ENCODE data around the gene PKMYT1.

The PKMYT1 gene

DNA sequence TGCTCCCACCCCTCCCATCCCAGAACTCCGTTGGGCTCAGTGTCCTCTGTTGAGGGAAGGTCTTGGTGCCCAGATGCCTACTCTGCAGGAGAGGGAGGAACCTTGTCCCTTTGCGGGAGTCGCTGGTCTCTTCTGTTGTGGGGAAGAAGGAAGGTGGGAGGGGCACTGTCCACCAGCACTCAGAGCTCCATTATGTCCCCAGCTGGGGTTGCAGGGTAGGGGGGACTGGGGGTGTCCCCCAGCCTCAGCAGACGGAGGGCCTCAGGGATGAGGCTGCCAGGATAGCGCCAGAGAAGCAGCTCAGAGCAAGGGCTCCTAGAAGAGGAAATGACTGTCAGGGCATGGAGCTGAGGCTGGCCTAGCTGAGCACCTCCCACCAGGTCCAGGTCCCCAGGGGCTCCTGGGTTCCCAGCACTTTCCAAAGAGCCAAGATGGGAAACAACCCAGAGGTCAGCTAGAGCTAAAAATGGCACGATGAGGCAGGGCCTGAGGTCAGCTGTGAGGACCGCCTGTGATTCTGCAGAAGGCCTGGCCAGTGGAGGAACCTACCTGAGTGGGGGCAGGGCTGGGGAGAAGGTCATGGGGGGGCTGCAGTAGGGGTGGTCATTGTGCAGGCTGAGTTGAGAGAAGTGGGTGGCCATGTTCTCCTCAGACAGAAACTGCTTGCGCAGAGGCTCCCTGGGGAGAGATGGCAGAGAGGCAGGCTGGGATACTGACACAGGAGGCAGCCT, 42.6 kb upstream of the PKMYT1 start:
- Histone ChIP-seq H3K4ac (ENCODE audit: low read depth, low read length) (no peak overlapping the region), H4K5ac (ENCODE audit: low read length) (no peak overlapping the region), H3K4me2 (ENCODE audit: low read length) (peak overlapping the region; percentile 85), H3K27me3 (ENCODE audit: insufficient read depth, low read length, poor library complexity) (no peaks in the 10 kb centered on the region), H2AK5ac (ENCODE audit: low read length) (peak overlapping the region; percentile 78), H3K4me1 (ENCODE audit: control insufficient read depth, low read depth, low read length) (peaks cover 12% of the 10 kb centered on the region), H2BK15ac (replicated peaks; ENCODE audit: low read depth) (no peak overlapping the region), H3K36me3 (ENCODE audit: control insufficient read depth, insufficient read depth, low read length) (peaks cover 8% of the 10 kb centered on the region), H3K79me2 (ENCODE audit: control insufficient read depth, insufficient read depth, low read length) (peaks cover 4% of the 10 kb centered on the region), H3K4me3 (ENCODE audit: low read length) (peak overlapping the region; percentile 61), H3K79me1 (ENCODE audit: low read length) (peaks cover 5% of the 10 kb centered on the region), H3K23ac (ENCODE audit: low read length) (peak overlapping the region; percentile 80), H3K27ac (ENCODE audit: low read depth, low read length) (peak overlapping the region; percentile 94), H4K8ac (ENCODE audit: low read depth, low read length) (no peak overlapping the region), H3K56ac (ENCODE audit: low read length) (peak overlapping the region; percentile 96), H2BK5ac (ENCODE audit: low read length) (peak overlapping the region; percentile 91), H3K18ac (ENCODE audit: low read length) (peak overlapping the region; percentile 69), H3K9ac (ENCODE audit: low read length) (peak overlapping the region; percentile 90), H2BK120ac (ENCODE audit: low read depth, low read length) (no peak overlapping the region)
- no peak for DNase-seq
- no CpG with 5 or more reads among the region's 8 CpGs for WGBS (ENCODE audit: extremely low coverage, insufficient coverage, low lambda C conversion rate)

DNA sequence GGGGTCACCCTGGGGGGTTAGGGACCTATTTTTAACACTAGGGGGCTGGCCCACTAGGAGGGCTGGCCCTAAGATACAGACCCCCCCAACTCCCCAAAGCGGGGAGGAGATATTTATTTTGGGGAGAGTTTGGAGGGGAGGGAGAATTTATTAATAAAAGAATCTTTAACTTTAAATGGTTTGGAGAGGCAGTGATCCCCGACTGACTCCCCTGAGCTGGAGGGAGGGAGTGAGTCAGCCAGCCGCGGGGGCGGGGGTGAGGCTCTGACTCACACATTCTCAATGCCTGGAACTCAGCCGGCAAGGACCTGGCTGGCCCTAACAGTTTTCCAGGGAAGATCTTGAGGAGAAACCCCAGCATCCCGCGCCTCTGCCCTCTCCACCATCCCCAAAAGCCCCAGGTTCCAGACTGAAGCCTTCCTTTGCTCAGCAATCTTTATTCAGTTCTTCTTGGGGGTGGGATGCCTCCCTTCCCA, 42.0 kb upstream of the PKMYT1 start:
- peaks cover 5% of the 10 kb centered on the region for H3K79me1 ChIP-seq (ENCODE audit: low read length)
- H3K4ac ChIP-seq (ENCODE audit: low read depth, low read length): peak overlapping the region; percentile 58
- peaks cover 12% of the 10 kb centered on the region for H3K4me1 ChIP-seq (ENCODE audit: control insufficient read depth, low read depth, low read length)
- peak overlapping the region; percentile 48 for H3K23ac ChIP-seq (ENCODE audit: low read length)
- H2AK5ac ChIP-seq (ENCODE audit: low read length): peak overlapping the region; percentile 78
- H4K5ac ChIP-seq (ENCODE audit: low read length): no peak overlapping the region
- H3K79me2 ChIP-seq (ENCODE audit: control insufficient read depth, insufficient read depth, low read length): peaks cover 8% of the 10 kb centered on the region
- WGBS (ENCODE audit: extremely low coverage, insufficient coverage, low lambda C conversion rate): no CpG with 5 or more reads among the region's 8 CpGs
- H3K4me2 ChIP-seq (ENCODE audit: low read length): peak overlapping the region; percentile 85
- H3K9ac ChIP-seq (ENCODE audit: low read length): peak overlapping the region; percentile 90
- H4K8ac ChIP-seq (ENCODE audit: low read depth, low read length): no peak overlapping the region
- DNase-seq: peak; percentile 98
- H3K56ac ChIP-seq (ENCODE audit: low read length): peak overlapping the region; percentile 97
- no peak overlapping the region for H2BK120ac ChIP-seq (ENCODE audit: low read depth, low read length)
- H2BK5ac ChIP-seq (ENCODE audit: low read length): peak overlapping the region; percentile 91
- peak overlapping the region; percentile 5 for H3K4me3 ChIP-seq (ENCODE audit: low read length)
- peak overlapping the region; percentile 69 for H3K18ac ChIP-seq (ENCODE audit: low read length)
- no peaks in the 10 kb centered on the region for H3K27me3 ChIP-seq (ENCODE audit: insufficient read depth, low read length, poor library complexity)
- H2BK15ac ChIP-seq (replicated peaks; ENCODE audit: low read depth): no peak overlapping the region
- H3K27ac ChIP-seq (ENCODE audit: low read depth, low read length): peak overlapping the region; percentile 98
- H3K36me3 ChIP-seq (ENCODE audit: control insufficient read depth, insufficient read depth, low read length): peaks cover 8% of the 10 kb centered on the region

DNA sequence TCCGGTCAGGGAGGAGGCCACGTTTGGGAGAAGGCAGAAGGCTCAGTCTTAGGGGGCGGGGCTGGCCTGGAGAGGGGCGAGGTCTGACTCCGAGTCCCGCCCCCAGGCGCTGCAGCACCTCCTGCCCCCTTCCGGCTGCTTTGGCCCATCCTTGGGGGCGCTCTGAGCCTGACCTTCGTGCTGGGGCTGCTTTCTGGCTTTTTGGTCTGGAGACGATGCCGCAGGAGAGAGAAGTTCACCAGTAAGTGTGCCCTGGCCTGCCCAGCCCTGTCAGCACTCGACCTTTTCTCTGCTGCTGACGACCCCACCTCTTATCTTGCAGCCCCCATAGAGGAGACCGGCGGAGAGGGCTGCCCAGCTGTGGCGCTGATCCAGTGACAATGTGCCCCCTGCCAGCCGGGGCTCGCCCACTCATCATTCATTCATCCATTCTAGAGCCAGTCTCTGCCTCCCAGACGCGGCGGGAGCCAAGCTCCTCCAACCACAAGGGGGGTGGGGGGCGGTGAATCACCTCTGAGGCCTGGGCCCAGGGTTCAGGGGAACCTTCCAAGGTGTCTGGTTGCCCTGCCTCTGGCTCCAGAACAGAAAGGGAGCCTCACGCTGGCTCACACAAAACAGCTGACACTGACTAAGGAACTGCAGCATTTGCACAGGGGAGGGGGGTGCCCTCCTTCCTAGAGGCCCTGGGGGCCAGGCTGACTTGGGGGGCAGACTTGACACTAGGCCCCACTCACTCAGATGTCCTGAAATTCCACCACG, 41.4 kb upstream of the PKMYT1 start:
- no peak overlapping the region for H4K8ac ChIP-seq (ENCODE audit: low read depth, low read length)
- peak overlapping the region; percentile 87 for H3K9ac ChIP-seq (ENCODE audit: low read length)
- H2BK5ac ChIP-seq (ENCODE audit: low read length): peak overlapping the region; percentile 38
- peak overlapping the region; percentile 98 for H3K27ac ChIP-seq (ENCODE audit: low read depth, low read length)
- peak overlapping the region; percentile 97 for H3K56ac ChIP-seq (ENCODE audit: low read length)
- peak overlapping the region; percentile 69 for H3K4me3 ChIP-seq (ENCODE audit: low read length)
- peaks cover 12% of the 10 kb centered on the region for H3K4me1 ChIP-seq (ENCODE audit: control insufficient read depth, low read depth, low read length)
- peak overlapping the region; percentile 58 for H3K4ac ChIP-seq (ENCODE audit: low read depth, low read length)
- H3K79me2 ChIP-seq (ENCODE audit: control insufficient read depth, insufficient read depth, low read length): peaks cover 13% of the 10 kb centered on the region
- H4K5ac ChIP-seq (ENCODE audit: low read length): no peak overlapping the region
- peaks cover 5% of the 10 kb centered on the region for H3K36me3 ChIP-seq (ENCODE audit: control insufficient read depth, insufficient read depth, low read length)
- H2AK5ac ChIP-seq (ENCODE audit: low read length): peak overlapping the region; percentile 50
- no peak overlapping the region for H2BK15ac ChIP-seq (replicated peaks; ENCODE audit: low read depth)
- H3K27me3 ChIP-seq (ENCODE audit: insufficient read depth, low read length, poor library complexity): no peaks in the 10 kb centered on the region
- no peak overlapping the region for H2BK120ac ChIP-seq (ENCODE audit: low read depth, low read length)
- H3K79me1 ChIP-seq (ENCODE audit: low read length): peaks cover 5% of the 10 kb centered on the region
- H3K23ac ChIP-seq (ENCODE audit: low read length): no peak overlapping the region
- H3K18ac ChIP-seq (ENCODE audit: low read length): peak overlapping the region; percentile 31
- peak overlapping the region; percentile 72 for H3K4me2 ChIP-seq (ENCODE audit: low read length)
- no CpG with 5 or more reads among the region's 25 CpGs for WGBS (ENCODE audit: extremely low coverage, insufficient coverage, low lambda C conversion rate)
- DNase-seq: peak; percentile 98

DNA sequence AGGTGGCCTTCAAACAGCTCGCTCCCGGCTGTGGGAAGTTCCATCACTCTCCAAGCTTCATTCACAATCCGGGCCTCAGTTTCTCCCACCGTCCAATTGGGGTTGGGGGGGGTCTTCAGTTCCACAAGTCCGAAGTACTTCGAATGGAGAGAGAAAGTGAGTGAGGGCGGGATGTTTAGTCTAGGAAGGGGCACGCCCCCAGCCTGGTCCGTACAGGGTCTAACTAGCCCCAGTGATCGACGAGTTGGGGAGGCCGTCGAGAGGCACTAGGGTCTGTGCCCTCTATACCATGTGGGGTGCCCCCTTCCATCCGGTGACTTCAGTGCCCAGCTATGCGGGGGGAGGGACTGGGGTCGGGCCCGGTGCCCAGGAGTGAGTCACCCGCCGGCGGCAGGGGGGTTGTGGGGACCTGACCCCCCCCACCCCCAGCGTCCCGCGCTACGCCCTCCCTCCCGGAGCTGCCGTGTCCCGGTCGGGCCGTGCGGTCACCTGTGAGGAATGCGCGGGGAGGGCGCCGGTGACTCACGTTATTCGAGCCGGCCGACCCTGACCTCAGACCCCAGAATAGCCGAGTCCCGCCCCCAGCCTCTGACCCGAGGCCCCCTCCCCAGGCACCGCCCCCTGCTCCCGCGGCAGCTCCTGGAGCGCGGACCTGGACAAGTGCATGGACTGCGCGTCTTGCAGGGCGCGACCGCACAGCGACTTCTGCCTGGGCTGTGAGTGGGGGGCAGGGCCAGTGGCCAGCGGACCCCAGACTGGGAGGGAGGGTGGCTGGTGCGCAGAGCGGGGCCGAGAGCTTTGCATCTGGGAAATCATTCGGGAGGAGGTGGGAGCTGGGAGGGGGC, 40.6 kb upstream of the PKMYT1 start:
- H2BK5ac ChIP-seq (ENCODE audit: low read length): peak overlapping the region; percentile 88
- H3K4me3 ChIP-seq (ENCODE audit: low read length): peak overlapping the region; percentile 88
- peaks cover 8% of the 10 kb centered on the region for H3K79me1 ChIP-seq (ENCODE audit: low read length)
- no peaks in the 10 kb centered on the region for H3K36me3 ChIP-seq (ENCODE audit: control insufficient read depth, insufficient read depth, low read length)
- peak; percentile 96 for DNase-seq
- peak overlapping the region; percentile 31 for H4K8ac ChIP-seq (ENCODE audit: low read depth, low read length)
- peak overlapping the region; percentile 98 for H3K27ac ChIP-seq (ENCODE audit: low read depth, low read length)
- H3K56ac ChIP-seq (ENCODE audit: low read length): peak overlapping the region; percentile 97
- H2AK5ac ChIP-seq (ENCODE audit: low read length): no peak overlapping the region
- no peak overlapping the region for H2BK15ac ChIP-seq (replicated peaks; ENCODE audit: low read depth)
- H3K27me3 ChIP-seq (ENCODE audit: insufficient read depth, low read length, poor library complexity): no peaks in the 10 kb centered on the region
- no peak overlapping the region for H4K5ac ChIP-seq (ENCODE audit: low read length)
- H3K79me2 ChIP-seq (ENCODE audit: control insufficient read depth, insufficient read depth, low read length): peaks cover 19% of the 10 kb centered on the region
- peak overlapping the region; percentile 21 for H2BK120ac ChIP-seq (ENCODE audit: low read depth, low read length)
- H3K4me1 ChIP-seq (ENCODE audit: control insufficient read depth, low read depth, low read length): peaks cover 12% of the 10 kb centered on the region
- H3K23ac ChIP-seq (ENCODE audit: low read length): no peak overlapping the region
- peak overlapping the region; percentile 88 for H3K18ac ChIP-seq (ENCODE audit: low read length)
- H3K9ac ChIP-seq (ENCODE audit: low read length): peak overlapping the region; percentile 87
- no CpG with 5 or more reads among the region's 57 CpGs for WGBS (ENCODE audit: extremely low coverage, insufficient coverage, low lambda C conversion rate)
- H3K4me2 ChIP-seq (ENCODE audit: low read length): peak overlapping the region; percentile 81
- H3K4ac ChIP-seq (ENCODE audit: low read depth, low read length): peak overlapping the region; percentile 48

DNA sequence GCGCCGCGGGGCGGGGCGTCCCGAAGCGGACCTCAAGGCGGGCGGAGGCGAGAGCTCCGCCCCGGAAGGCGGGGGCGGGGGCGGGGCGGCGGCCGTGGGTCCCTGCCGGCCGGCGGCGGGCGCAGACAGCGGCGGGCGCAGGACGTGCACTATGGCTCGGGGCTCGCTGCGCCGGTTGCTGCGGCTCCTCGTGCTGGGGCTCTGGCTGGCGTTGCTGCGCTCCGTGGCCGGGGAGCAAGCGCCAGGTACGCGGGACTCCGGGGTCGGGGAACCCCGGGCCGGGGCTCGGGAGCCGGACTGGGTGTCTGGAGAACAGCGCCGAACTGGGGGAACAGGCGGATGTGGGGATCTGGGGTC, 40.0 kb upstream of the PKMYT1 start, which contains the start of gene TNFRSF12A:
TNFRSF12A (plus strand) TSS at position 122 of the 357 bp plus-strand sequence; CDS start at position 152, 30 bp downstream.
- Histone ChIP-seq H4K5ac (ENCODE audit: low read length) (no peak within 1 kb of the TSS), H3K4me2 (ENCODE audit: low read length) (peak within 1 kb of the TSS; percentile 83), H3K27me3 (ENCODE audit: insufficient read depth, low read length, poor library complexity) (no peaks in the 10 kb centered on the region), H3K4me1 (ENCODE audit: control insufficient read depth, low read depth, low read length) (peaks cover 12% of the 10 kb centered on the region), H3K4ac (ENCODE audit: low read depth, low read length) (peak within 1 kb of the TSS; percentile 48), H3K79me2 (ENCODE audit: control insufficient read depth, insufficient read depth, low read length) (peaks cover 21% of the 10 kb centered on the region), H2BK120ac (ENCODE audit: low read depth, low read length) (peak within 1 kb of the TSS; percentile 21), H4K8ac (ENCODE audit: low read depth, low read length) (peak within 1 kb of the TSS; percentile 31), H3K27ac (ENCODE audit: low read depth, low read length) (peak within 1 kb of the TSS; percentile 98), H2BK15ac (replicated peaks; ENCODE audit: low read depth) (no peak within 1 kb of the TSS), H2AK5ac (ENCODE audit: low read length) (no peak within 1 kb of the TSS), H2BK5ac (ENCODE audit: low read length) (peak within 1 kb of the TSS; percentile 88), H3K9ac (ENCODE audit: low read length) (peak within 1 kb of the TSS; percentile 87), H3K36me3 (ENCODE audit: control insufficient read depth, insufficient read depth, low read length) (no peaks in the 10 kb centered on the region), H3K23ac (ENCODE audit: low read length) (no peak within 1 kb of the TSS), H3K18ac (ENCODE audit: low read length) (peak within 1 kb of the TSS; percentile 88), H3K79me1 (ENCODE audit: low read length) (peaks cover 8% of the 10 kb centered on the region), H3K4me3 (ENCODE audit: low read length) (peak within 1 kb of the TSS; percentile 88), H3K56ac (ENCODE audit: low read length) (peak within 1 kb of the TSS; percentile 97)
- peak; percentile 91 for DNase-seq
- no CpG with 5 or more reads among the region's 49 CpGs for WGBS (ENCODE audit: extremely low coverage, insufficient coverage, low lambda C conversion rate)

Measured in mesendoderm (in vitro differentiated cells).